ENCODE results near the gene SPATA31A3.
"Not testable (repeated sequence)": the region's sequence is repeated elsewhere in the genome, so short reads cannot be mapped to it uniquely, and the experiment has no call there.

Gene SPATA31A3

GRCh38 chr9:66992450-66992849 is at the start of gene SPATA31A3:
Gene SPATA31A3, minus strand, starts transcription at chr9:66992550. Its CDS starts 29 bp downstream, at chr9:66992521.
- DNase-seq: not testable (repeated sequence)

GRCh38 chr9:66952576-66952975 is 39.8 kb downstream of the SPATA31A3 start:
- not testable (repeated sequence) for DNase-seq

GRCh38 chr9:66942400-66943155 is 49.8 kb downstream of the SPATA31A3 start:
- not testable (repeated sequence) for DNase-seq

GRCh38 chr9:66939878-66940830 is 52.2 kb downstream of the SPATA31A3 start:
- not testable (repeated sequence) for DNase-seq

GRCh38 chr9:66938322-66938721 is 54.0 kb downstream of the SPATA31A3 start:
- not testable (repeated sequence) for DNase-seq

- DNase-seq: not testable (repeated sequence)
These were observed 54.7 kb downstream of the SPATA31A3 start for GRCh38 chr9:66937662-66938061.

Data from activated CD4-positive, alpha-beta T cell treated with anti-CD3 and anti-CD28 coated beads, Interleukin-2, Interleukin-6, amounts not matched to agents 100 ng/mL and 50 ng/mL, durations not matched to agents 16 hours and 8 hours (primary cell).